ENCODE measurements around the gene DRG1.

DNA sequence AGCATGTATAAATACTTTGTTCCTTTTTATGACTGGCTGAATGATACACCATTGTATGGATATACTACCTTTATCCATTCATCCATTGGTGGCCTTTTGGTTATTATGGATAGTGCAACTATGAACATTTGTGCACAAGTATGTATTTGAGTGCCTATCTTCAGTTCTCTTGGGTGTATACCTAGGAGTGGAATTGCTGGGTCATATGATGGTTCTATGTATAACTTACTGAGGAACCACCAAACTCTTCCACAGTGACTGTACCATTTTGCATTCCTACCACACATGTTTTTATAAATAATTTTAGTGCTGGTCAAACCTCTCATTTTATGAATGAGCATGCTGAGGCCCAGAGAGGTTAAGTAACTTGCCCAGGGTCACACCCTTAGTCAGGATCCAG is 49.4 kb upstream of the DRG1 start:
- no peak for TF ChIP-seq POLR2A (IDR thresholded peaks at IDR 0.05)
- TF ChIP-seq, protein P1, sequence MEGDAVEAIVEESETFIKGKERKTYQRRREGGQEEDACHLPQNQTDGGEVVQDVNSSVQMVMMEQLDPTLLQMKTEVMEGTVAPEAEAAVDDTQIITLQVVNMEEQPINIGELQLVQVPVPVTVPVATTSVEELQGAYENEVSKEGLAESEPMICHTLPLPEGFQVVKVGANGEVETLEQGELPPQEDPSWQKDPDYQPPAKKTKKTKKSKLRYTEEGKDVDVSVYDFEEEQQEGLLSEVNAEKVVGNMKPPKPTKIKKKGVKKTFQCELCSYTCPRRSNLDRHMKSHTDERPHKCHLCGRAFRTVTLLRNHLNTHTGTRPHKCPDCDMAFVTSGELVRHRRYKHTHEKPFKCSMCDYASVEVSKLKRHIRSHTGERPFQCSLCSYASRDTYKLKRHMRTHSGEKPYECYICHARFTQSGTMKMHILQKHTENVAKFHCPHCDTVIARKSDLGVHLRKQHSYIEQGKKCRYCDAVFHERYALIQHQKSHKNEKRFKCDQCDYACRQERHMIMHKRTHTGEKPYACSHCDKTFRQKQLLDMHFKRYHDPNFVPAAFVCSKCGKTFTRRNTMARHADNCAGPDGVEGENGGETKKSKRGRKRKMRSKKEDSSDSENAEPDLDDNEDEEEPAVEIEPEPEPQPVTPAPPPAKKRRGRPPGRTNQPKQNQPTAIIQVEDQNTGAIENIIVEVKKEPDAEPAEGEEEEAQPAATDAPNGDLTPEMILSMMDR (IDR thresholded peaks at IDR 0.05): no peak

All from esophagus squamous epithelium (tissue), 4 donors.